ENCODE results near the gene TANGO2. TPM values are rescaled to one million over a fixed set of nuclear protein-coding genes. Genes with fewer than 3 reads are reported as not detected.

The TANGO2 gene
- total RNA-seq, 1 experiment from 2014 or later, result 17.0 TPM

- Histone ChIP-seq H3K9me3 (ENCODE audit: control insufficient read depth in 1 of 2, insufficient read depth in 1 of 2, low read depth in 1 of 2, low read length in 2 of 2) (peaks cover 12 to 14% of the 10 kb centered on the region in 2 experiments; a peak in 1 of 4 replicates), H3K27me3 (ENCODE audit: insufficient read depth, low read length) (no peaks in the 10 kb centered on the region), H4K20me1 (ENCODE audit: insufficient read depth) (no peaks in the 10 kb centered on the region), H3K4me1 (ENCODE audit: control insufficient read depth in 1 of 2, insufficient read depth in 2 of 2, low read length in 2 of 2) (peaks cover 0 to 5% of the 10 kb centered on the region in 2 experiments; a peak in 1 of 4 replicates), H3K9ac (ENCODE audit: low read length) (no peak overlapping the region), H3K36me3 (ENCODE audit: control insufficient read depth in 1 of 2, insufficient read depth in 2 of 2, low read length in 2 of 2) (peaks cover 0 to 4% of the 10 kb centered on the region in 2 experiments; a peak in 1 of 4 replicates), H3K9me2 (ENCODE audit: insufficient read depth) (no peaks in the 10 kb centered on the region), H2AFZ (ENCODE audit: low read depth, low read length, poor library complexity, severe bottlenecking) (no peak overlapping the region), H3K4me2 (ENCODE audit: low read length) (no peak overlapping the region), H3K27ac (ENCODE audit: low read depth, low read length) (no peak overlapping the region), H3K4me3 (replicated peaks in 1 of 2; ENCODE audit: low read depth in 1 of 2, low read length in 2 of 2) (no peak overlapping the region), H3K79me2 (ENCODE audit: insufficient read depth, low read length) (no peaks in the 10 kb centered on the region)
- ATAC-seq (no peak), DNase-seq (ENCODE audit: low read depth, low spot score) (no peak)
- TF ChIP-seq MAX (IDR thresholded peaks at IDR 0.05) (no peak), ATF3 (IDR thresholded peaks at IDR 0.05) (no peak), SIN3A (IDR thresholded peaks at IDR 0.05; ENCODE audit: low read depth) (no peak), REST (IDR thresholded peaks at IDR 0.05; ENCODE audit: low read depth) (no peak), POLR2AphosphoS5 (IDR thresholded peaks at IDR 0.05; ENCODE audit: low read depth, low read length) (no peak), SP1 (IDR thresholded peaks at IDR 0.05; ENCODE audit: low read depth) (no peak), CTCF (IDR thresholded peaks at IDR 0.05 in 2 of 3, conservative IDR thresholded peaks at IDR 0.05 in 1 of 3; ENCODE audit: borderline replicate concordance in 1 of 3, insufficient read depth in 1 of 3, low read depth in 2 of 3, low read length in 2 of 3) (no peak), TCF7L2 (IDR thresholded peaks at IDR 0.05; ENCODE audit: borderline replicate concordance, extremely low read depth, insufficient read depth, insufficient read length) (no peak), EGR1 (IDR thresholded peaks at IDR 0.05; ENCODE audit: low read depth) (no peak), RAD21 (IDR thresholded peaks at IDR 0.05; ENCODE audit: low read depth) (no peak), CBX3 (IDR thresholded peaks at IDR 0.05; ENCODE audit: low read depth) (no peak), SRF (IDR thresholded peaks at IDR 0.05; ENCODE audit: low read depth) (no peak)
- ChIA-PET POLR2A (no interaction called here), RAD21 (ENCODE audit: low non-redundant PET in 1 of 2, low total read pairs in 2 of 2, uncharacterized antibody in 2 of 2, unreplicated experiment in 2 of 2) (no interaction called here), CTCF (no interaction called here)
- intact Hi-C loops (cut with micrococcal nuclease), result no loop called here
- no TSS peak for BruUV-seq (replicated peaks)
These were observed 18.8 kb upstream of the TANGO2 start for GRCh38 chr22:20002128-20002527.

Measured in HCT116 (cell line).